GM23338 (cell line): ENCODE measurements around the gene ZMYM4. TPM values are rescaled to one million over a fixed set of nuclear protein-coding genes. Genes with fewer than 3 reads are reported as not detected.

ENCODE experiments used
- ATAC-seq: fragments of 200-7000 bp; cut with Tn5 transposase; 3 replicates; pipeline ENCODE4 v1.9.1; 2020
- DNase-seq: peaks from one replicate; pipeline ENCODE4 v3.0.0-alpha.2; 2015; ENCODE audit warnings: low spot score
- H2AFZ ChIP-seq: fragments of 200-600 bp; sonication (generic); 2 replicates; pipeline ENCODE4 v1.8.0; 2016; ENCODE audit warnings: antibody characterized with exemption, mild to moderate bottlenecking, moderate library complexity
- H3F3A ChIP-seq: fragments of 200-600 bp; sonication (generic); replicated peaks from 2 replicates; pipeline ENCODE4 v1.8.0; 2017; ENCODE audit warnings: antibody characterized with exemption, mixed run types, low read depth
- H3K27ac ChIP-seq: fragments of 200-600 bp; sonication (generic); 2 replicates; pipeline ENCODE4 v1.6.1; 2016; ENCODE audit warnings: low read depth
- H3K27me3 ChIP-seq: fragments of 200-600 bp; sonication (generic); 2 replicates; pipeline ENCODE4 v1.8.0; 2016; ENCODE audit warnings: mild to moderate bottlenecking, mixed run types, moderate library complexity; ENCODE audit not compliant: insufficient read depth
- H3K36me3 ChIP-seq: fragments of 200-600 bp; sonication (generic); 2 replicates; pipeline ENCODE4 v1.8.0; 2016; ENCODE audit warnings: mild to moderate bottlenecking; ENCODE audit not compliant: insufficient read depth
- H3K4me1 ChIP-seq: fragments of 200-600 bp; sonication (generic); 2 replicates; pipeline ENCODE4 v1.8.0; 2016; ENCODE audit warnings: mild to moderate bottlenecking, moderate library complexity; ENCODE audit not compliant: insufficient read depth
- H3K4me2 ChIP-seq: fragments of 200-600 bp; sonication (generic); 2 replicates; pipeline ENCODE4 v1.7.1; 2017; ENCODE audit warnings: mixed run types
- H3K4me3 ChIP-seq: fragments of 200-600 bp; sonication (generic); 2 replicates; pipeline ENCODE4 v1.6.1; 2016; ENCODE audit warnings: mixed run types
- H3K79me2 ChIP-seq: fragments of 200-600 bp; sonication (generic); replicated peaks from 2 replicates; pipeline ENCODE4 v1.8.0; 2017; ENCODE audit warnings: mild to moderate bottlenecking; ENCODE audit not compliant: insufficient read depth
- H3K9me2 ChIP-seq: fragments of 200-600 bp; sonication (generic); 2 replicates; pipeline ENCODE4 v1.8.0; 2017; ENCODE audit not compliant: insufficient read depth
- H4K20me1 ChIP-seq: fragments of 200-600 bp; sonication (generic); replicated peaks from 2 replicates; pipeline ENCODE4 v1.8.0; 2017; ENCODE audit warnings: mild to moderate bottlenecking; ENCODE audit not compliant: insufficient read depth
- H3K27ac Mint-ChIP-seq: 2 replicates; pipeline ENCODE4 v1.8.0; 2020; ENCODE audit warnings: inconsistent platforms, mild to moderate bottlenecking, moderate library complexity, mixed read lengths
- H3K27me3 Mint-ChIP-seq: 3 replicates; pipeline ENCODE4 v1.8.0; 2022; ENCODE audit warnings: low read depth, mild to moderate bottlenecking, moderate library complexity, mixed read lengths, inconsistent platforms; ENCODE audit not compliant: insufficient read depth, poor library complexity
- H3K36me3 Mint-ChIP-seq: 3 replicates; pipeline ENCODE4 v1.8.0; 2021; ENCODE audit warnings: low read depth, mild to moderate bottlenecking, inconsistent platforms, moderate library complexity, mixed read lengths
- H3K4me1 Mint-ChIP-seq: 3 replicates; pipeline ENCODE4 v1.8.0; 2020; ENCODE audit warnings: mild to moderate bottlenecking, inconsistent platforms, mixed read lengths
- H3K4me3 Mint-ChIP-seq: 3 replicates; pipeline ENCODE4 v1.8.0; 2021; ENCODE audit warnings: moderate library complexity, mild to moderate bottlenecking, inconsistent platforms, mixed read lengths
- H3K9me3 Mint-ChIP-seq: 3 replicates; pipeline ENCODE4 v1.8.0; 2020; ENCODE audit warnings: moderate library complexity, mild to moderate bottlenecking, inconsistent platforms, mixed read lengths
- CREB1 ChIP-seq: fragments of 250-450 bp; sonication (Bioruptor Pico); IDR thresholded peaks from 2 replicates; pipeline ENCODE4 v1.5.0; 2020; ENCODE audit warnings: low read depth, mild to moderate bottlenecking, moderate library complexity
- EZH2 ChIP-seq: fragments of 200-600 bp; sonication (generic); IDR thresholded peaks from one replicate; pipeline ENCODE4 v1.8.0; 2017; ENCODE audit warnings: antibody characterized with exemption, mild to moderate bottlenecking, low read depth; ENCODE audit not compliant: unreplicated experiment
- NANOG ChIP-seq: IDR thresholded peaks from 2 replicates; pipeline ENCODE4 v1.6.1; 2016; ENCODE audit warnings: antibody characterized with exemption, borderline replicate concordance
- POLR2AphosphoS5 ChIP-seq: IDR thresholded peaks from 2 replicates; pipeline ENCODE4 v1.6.1; 2016; ENCODE audit warnings: antibody characterized with exemption, low read depth
- ZNF114 ChIP-seq: fragments of 250-450 bp; sonication (Bioruptor Pico); IDR thresholded peaks from 2 replicates; pipeline ENCODE4 v1.5.0; 2020; ENCODE audit warnings: mild to moderate bottlenecking, moderate library complexity
- ZNF331 ChIP-seq: fragments of 250-450 bp; sonication (Bioruptor Pico); IDR thresholded peaks from 2 replicates; pipeline ENCODE4 v1.5.0; 2020; ENCODE audit warnings: low read depth, mild to moderate bottlenecking, moderate library complexity
- polyA plus RNA-seq: library from polyadenylated mRNA; unstranded; fragments of >200 nt; fragmentation: Nextera tagmentation; extraction: Ambion mirVana; gene quantifications from 2 replicates; pipeline ENCODE4 v1.2.1, GENCODE V29; 2016
- total RNA-seq: library from RNA; depleted of rRNA; stranded (reverse); fragments of >200 nt; shearing (Covaris generic); gene quantifications from 2 replicates; pipeline ENCODE4 v1.2.3, GENCODE V29; 2014
- TF ChIP-seq, protein P1 (sequence below): fragments of 250-450 bp; sonication (Bioruptor Pico); IDR thresholded peaks from 2 replicates; pipeline ENCODE4 v1.5.0; 2020; ENCODE audit warnings: mild to moderate bottlenecking, moderate library complexity
- TF ChIP-seq, protein P2 (sequence below): IDR thresholded peaks from 2 replicates; pipeline ENCODE4 v1.6.1; 2016; ENCODE audit warnings: antibody characterized with exemption

The ZMYM4 gene
- total and polyA plus RNA-seq, 2 experiments from 2014 or later = 65.4 to 68.5 TPM

DNA sequence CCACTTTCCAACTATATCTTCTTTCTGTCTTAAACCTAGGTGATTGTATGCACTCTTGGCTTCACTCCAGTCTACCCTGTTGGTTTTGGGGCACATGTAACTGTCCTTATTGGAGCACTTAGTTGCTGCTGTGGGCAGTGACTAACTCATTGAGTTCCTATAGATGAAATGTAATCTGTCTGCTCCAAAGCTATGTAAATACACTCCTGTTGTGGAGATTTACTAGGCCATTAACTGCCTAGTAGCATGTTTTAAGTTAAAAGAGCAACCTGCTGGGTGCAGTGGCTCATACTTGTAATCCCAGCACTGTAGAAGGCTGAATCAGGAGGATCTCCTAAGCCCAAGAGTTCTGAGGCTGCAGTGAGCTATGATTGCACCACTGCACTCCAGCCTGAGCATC is 137.6 kb downstream of the ZMYM4 start (continued):
- TF ChIP-seq, protein P1, sequence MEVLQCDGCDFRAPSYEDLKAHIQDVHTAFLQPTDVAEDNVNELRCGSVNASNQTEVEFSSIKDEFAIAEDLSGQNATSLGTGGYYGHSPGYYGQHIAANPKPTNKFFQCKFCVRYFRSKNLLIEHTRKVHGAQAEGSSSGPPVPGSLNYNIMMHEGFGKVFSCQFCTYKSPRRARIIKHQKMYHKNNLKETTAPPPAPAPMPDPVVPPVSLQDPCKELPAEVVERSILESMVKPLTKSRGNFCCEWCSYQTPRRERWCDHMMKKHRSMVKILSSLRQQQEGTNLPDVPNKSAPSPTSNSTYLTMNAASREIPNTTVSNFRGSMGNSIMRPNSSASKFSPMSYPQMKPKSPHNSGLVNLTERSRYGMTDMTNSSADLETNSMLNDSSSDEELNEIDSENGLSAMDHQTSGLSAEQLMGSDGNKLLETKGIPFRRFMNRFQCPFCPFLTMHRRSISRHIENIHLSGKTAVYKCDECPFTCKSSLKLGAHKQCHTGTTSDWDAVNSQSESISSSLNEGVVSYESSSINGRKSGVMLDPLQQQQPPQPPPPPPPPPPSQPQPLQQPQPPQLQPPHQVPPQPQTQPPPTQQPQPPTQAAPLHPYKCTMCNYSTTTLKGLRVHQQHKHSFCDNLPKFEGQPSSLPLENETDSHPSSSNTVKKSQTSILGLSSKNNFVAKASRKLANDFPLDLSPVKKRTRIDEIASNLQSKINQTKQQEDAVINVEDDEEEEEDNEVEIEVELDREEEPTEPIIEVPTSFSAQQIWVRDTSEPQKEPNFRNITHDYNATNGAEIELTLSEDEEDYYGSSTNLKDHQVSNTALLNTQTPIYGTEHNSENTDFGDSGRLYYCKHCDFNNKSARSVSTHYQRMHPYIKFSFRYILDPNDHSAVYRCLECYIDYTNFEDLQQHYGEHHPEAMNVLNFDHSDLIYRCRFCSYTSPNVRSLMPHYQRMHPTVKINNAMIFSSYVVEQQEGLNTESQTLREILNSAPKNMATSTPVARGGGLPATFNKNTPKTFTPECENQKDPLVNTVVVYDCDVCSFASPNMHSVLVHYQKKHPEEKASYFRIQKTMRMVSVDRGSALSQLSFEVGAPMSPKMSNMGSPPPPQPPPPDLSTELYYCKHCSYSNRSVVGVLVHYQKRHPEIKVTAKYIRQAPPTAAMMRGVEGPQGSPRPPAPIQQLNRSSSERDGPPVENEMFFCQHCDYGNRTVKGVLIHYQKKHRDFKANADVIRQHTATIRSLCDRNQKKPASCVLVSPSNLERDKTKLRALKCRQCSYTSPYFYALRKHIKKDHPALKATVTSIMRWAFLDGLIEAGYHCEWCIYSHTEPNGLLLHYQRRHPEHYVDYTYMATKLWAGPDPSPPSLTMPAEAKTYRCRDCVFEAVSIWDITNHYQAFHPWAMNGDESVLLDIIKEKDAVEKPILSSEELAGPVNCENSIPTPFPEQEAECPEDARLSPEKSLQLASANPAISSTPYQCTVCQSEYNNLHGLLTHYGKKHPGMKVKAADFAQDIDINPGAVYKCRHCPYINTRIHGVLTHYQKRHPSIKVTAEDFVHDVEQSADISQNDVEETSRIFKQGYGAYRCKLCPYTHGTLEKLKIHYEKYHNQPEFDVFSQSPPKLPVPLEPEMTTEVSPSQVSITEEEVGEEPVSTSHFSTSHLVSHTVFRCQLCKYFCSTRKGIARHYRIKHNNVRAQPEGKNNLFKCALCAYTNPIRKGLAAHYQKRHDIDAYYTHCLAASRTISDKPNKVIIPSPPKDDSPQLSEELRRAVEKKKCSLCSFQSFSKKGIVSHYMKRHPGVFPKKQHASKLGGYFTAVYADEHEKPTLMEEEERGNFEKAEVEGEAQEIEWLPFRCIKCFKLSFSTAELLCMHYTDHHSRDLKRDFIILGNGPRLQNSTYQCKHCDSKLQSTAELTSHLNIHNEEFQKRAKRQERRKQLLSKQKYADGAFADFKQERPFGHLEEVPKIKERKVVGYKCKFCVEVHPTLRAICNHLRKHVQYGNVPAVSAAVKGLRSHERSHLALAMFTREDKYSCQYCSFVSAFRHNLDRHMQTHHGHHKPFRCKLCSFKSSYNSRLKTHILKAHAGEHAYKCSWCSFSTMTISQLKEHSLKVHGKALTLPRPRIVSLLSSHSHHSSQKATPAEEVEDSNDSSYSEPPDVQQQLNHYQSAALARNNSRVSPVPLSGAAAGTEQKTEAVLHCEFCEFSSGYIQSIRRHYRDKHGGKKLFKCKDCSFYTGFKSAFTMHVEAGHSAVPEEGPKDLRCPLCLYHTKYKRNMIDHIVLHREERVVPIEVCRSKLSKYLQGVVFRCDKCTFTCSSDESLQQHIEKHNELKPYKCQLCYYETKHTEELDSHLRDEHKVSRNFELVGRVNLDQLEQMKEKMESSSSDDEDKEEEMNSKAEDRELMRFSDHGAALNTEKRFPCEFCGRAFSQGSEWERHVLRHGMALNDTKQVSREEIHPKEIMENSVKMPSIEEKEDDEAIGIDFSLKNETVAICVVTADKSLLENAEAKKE = no peak
- TF ChIP-seq NANOG (no peak), POLR2AphosphoS5 (no peak), ZNF114 (no peak), EZH2 (no peak)
- TF ChIP-seq, protein P2, sequence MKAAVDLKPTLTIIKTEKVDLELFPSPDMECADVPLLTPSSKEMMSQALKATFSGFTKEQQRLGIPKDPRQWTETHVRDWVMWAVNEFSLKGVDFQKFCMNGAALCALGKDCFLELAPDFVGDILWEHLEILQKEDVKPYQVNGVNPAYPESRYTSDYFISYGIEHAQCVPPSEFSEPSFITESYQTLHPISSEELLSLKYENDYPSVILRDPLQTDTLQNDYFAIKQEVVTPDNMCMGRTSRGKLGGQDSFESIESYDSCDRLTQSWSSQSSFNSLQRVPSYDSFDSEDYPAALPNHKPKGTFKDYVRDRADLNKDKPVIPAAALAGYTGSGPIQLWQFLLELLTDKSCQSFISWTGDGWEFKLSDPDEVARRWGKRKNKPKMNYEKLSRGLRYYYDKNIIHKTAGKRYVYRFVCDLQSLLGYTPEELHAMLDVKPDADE = no peak

DNA sequence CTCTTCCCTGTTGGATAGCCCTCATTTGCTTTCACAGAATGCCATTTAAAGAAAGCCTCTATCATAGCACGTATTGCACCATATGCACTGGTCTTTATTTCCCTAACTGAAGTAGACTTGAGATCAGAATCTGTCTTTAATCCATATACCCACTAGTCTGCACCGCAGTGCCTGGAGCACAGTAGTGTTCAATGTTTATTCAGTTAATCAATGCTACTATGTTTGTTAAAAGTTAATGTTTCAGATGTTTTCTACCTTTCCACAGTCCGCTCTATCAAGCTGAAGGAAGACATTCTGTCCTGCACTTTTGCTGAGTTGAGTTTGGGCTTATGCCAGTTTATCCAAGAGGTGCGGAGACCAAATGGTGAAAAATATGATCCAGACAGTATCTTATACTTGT is 139.2 kb downstream of the ZMYM4 start:
- no peak overlapping the region for H3K27ac Mint-ChIP-seq
- peaks cover 2% of the 10 kb centered on the region for H3K27me3 Mint-ChIP-seq
- no peak overlapping the region for H3K4me3 Mint-ChIP-seq
- TF ChIP-seq ZNF331 (CRISPR knock-in tag) = no peak
- TF ChIP-seq, protein P1 = no peak
- TF ChIP-seq POLR2AphosphoS5 = no peak
- no peak for TF ChIP-seq CREB1
- TF ChIP-seq NANOG = no peak
- peaks cover 6% of the 10 kb centered on the region; the same call in 1 of the 2 replicates for H3K4me1 ChIP-seq
- no peak for ATAC-seq
- H3F3A ChIP-seq = no peaks in the 10 kb centered on the region
- H3K27me3 ChIP-seq = no peaks in the 10 kb centered on the region
- H3K79me2 ChIP-seq = no peaks in the 10 kb centered on the region
- no peak overlapping the region for H2AFZ ChIP-seq
- H3K36me3 ChIP-seq = peaks cover 35% of the 10 kb centered on the region
- H4K20me1 ChIP-seq = no peaks in the 10 kb centered on the region
- no peak overlapping the region for H3K4me3 ChIP-seq
- H3K9me3 Mint-ChIP-seq = no peaks in the 10 kb centered on the region; the same call in 2 of the 3 replicates
- H3K9me2 ChIP-seq = no peaks in the 10 kb centered on the region
- H3K4me1 Mint-ChIP-seq = peaks cover 12% of the 10 kb centered on the region; the same call in 2 of the 3 replicates
- DNase-seq = no peak
- H3K4me2 ChIP-seq = no peak overlapping the region
- peaks cover 65% of the 10 kb centered on the region for H3K36me3 Mint-ChIP-seq
- H3K27ac ChIP-seq = no peak overlapping the region
